KG1 (cell line): Measurements from ENCODE around the gene KRT38.
"Not testable (repeated sequence)": the region's sequence is repeated elsewhere in the genome, so short reads cannot be mapped to it uniquely, and the experiment has no call there.

Experiments
- DNase-seq: peaks from one replicate; lab custom pipeline; 2025; lab: John Stamatoyannopoulos, UW

KRT38 gene

GRCh38 chr17:41462705-41463104 lies 21.9 kb upstream of the KRT38 start:
- DNase-seq = no peak

- DNase-seq = no peak
Observed at GRCh38 chr17:41457676-41458075, 16.9 kb upstream of the KRT38 start.

GRCh38 chr17:41456204-41456603 lies 15.4 kb upstream of the KRT38 start:
- DNase-seq = no peak

GRCh38 chr17:41455236-41455635 lies 14.5 kb upstream of the KRT38 start:
- DNase-seq = no peak

DNA sequence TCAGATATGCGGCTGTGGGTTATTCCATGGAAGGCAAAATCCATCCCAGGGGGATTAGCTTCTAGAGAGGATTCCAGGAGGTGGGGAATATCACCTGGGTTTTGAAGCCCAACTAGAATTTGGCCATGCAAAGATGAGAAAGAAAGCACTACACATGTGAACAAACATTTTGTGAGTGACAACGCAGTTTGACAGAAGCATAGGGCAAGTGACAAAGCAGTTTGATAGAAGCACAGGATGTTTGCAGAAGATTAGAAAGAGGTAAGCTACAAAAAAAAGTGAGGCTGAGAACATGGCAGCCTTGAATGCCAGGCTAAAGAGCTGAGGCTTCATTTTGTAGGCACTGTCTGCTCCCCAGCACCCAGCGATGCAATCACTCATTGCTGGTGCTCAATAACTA lies 12.3 kb upstream of the KRT38 start:
- no peak for DNase-seq

GRCh38 chr17:41452281-41452680 lies 11.5 kb upstream of the KRT38 start:
- DNase-seq = no peak

GRCh38 chr17:41451154-41451728 lies 10.5 kb upstream of the KRT38 start:
- no peak for DNase-seq

DNA sequence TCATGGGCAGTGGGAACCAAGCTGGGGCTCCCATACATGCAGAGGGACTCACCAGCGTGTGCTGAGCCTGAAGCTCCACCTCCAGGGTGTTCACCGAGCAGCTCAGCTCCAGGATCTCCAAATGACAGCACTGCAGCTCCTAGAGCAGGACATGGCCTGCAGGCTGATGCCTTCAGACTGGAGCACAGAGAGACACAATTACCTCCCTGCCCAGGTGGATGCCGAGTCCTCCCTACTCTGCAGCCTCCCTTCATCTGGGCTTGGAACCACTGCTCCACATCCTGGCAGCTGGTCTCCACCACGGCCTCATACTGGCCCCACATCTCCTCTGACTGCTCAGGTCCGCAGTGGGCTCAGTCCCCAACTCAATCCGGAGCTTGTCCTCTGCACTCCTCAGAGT lies 8.2 kb upstream of the KRT38 start:
- no peak for DNase-seq

DNA sequence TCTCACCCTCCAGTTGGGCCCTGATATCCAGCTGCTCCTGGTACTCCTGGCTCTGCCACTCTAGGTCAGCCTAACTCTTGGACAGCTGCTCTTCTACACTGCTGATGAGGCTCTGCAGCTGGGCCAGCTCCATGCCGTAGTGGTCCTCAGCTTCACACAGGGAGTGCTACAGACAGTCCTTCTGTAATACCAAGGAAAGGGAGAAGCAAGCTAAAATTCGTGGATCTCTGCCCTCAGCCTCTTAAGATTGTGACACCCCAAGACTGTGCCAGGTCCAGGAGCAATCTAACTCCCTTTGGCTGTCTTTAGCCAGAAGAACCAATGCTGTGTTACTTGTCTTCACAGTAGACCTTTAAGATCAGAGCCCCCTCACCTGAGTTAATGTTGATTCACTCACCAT lies 7.7 kb upstream of the KRT38 start:
- DNase-seq = no peak

DNA sequence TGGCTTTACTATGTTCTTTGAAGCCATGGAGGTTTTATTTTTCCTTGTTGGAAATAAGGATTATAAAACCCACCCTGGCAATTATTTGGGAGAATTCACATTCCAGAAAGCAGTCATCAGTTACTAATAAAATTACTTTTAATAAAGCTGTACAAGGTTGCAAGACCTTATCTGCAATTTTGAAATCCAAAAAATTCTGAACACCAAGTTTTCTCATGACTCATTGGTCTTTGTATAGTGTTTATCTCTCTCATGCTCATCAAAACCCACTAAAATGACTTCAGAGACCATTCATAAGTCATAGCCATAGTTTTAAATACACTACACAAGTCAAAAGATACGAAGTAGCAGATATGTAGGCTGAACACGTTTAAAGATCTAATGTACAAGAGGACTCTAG lies 6.0 kb upstream of the KRT38 start:
- DNase-seq = no peak

GRCh38 chr17:41444640-41445039 lies 3.9 kb upstream of the KRT38 start:
- no peak for DNase-seq

- DNase-seq = no peak
Observed at GRCh38 chr17:41444186-41444585, 3.4 kb upstream of the KRT38 start.

DNA sequence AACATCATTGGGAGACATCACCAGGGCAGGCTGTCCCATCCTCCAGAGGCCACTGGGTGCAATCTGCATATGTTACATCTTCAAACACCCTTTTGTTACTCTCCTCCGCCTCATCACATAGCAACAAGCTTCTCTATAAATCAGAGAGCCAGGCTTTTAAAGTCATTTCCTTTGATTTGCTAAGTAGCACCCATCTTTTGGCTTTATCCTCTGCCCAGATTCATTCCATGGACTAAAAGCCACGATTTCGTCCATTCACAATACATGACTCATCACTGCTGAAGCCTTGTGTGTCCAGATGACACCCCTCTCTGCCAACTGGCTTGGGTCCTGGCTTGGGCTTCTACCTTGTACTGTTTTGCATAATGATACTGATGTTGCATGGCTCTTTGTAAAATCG lies 2.0 kb upstream of the KRT38 start:
- DNase-seq = no peak

- DNase-seq = no peak
Observed at GRCh38 chr17:41439375-41439774, 1.4 kb downstream of the KRT38 start.

DNA sequence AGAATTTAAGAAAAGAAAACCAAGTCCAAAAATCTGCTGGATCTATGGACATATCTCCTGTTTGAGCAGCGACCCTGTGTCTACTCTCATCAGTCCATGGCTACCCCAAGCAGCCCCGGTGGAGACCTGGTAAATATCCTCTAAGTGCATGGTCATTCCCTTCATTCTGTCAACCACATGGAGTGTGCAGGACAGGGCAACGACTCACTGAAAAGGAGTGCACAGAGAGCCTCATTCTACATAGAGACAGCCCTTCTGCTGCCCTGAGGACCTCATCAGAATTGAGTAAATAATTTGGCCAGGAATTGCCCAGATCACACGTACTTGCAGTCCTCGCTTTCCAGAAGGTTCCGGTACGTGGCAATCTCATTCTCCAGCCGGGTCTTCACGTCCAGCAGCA lies 3.0 kb downstream of the KRT38 start:
- no peak for DNase-seq

DNA sequence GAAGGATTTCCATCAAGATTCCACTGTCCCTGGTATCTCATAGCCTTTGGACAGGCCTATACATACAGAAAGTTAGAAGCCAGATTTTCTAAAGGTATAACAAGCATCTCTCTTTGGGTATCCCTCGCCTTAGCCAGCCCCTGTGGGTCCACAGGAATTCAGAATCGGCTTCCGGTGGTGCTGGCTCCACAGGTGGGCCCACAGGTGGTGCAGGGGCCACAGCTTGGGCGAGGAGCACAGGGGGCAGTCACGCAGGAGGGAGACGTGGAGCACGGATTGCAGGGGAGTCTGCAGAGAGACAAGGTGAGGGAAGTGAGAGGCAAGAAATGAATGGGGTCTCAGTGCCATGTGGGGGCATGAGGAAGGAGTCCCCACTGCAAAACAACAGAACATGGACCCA lies 3.5 kb downstream of the KRT38 start:
- no peak for DNase-seq

DNA sequence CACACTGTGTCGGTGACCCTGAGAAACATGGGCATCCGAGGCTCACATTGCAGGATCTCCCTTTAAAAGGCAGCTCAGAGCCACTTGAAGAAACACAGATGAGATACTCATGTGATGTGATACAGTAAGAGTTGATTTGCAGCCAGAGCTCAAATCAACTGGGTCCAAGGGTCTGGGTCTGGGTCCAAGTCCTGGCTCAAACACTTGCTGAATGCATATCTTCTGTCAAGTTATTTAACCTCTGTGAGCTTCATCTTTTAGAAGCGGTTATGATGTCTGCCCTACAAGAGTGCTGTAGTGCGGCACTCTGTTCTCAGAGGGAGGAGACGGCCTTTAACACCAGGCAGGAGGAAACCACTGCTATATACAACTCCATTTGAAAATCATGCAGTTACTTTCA lies 6.4 kb downstream of the KRT38 start:
- no peak for DNase-seq

DNA sequence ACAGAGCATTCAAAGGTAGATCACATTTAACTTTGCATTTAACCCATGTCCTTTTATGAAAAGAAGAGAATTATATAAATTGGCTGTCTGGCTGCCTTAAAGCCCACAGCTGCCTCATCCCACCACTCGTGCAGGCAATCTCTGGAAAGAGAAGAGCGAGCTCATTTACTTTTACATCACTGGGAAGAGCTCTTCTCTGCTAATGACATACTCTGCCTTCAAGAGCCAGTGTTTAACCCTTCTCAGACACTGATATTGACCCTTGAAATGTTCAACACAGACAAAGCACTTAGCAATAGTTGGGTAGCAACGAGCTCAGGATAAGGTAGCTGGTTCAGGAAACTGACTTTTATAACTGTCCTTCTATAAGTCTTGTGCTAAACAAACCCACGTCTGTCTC lies 6.8 kb downstream of the KRT38 start:
- no peak for DNase-seq

DNA sequence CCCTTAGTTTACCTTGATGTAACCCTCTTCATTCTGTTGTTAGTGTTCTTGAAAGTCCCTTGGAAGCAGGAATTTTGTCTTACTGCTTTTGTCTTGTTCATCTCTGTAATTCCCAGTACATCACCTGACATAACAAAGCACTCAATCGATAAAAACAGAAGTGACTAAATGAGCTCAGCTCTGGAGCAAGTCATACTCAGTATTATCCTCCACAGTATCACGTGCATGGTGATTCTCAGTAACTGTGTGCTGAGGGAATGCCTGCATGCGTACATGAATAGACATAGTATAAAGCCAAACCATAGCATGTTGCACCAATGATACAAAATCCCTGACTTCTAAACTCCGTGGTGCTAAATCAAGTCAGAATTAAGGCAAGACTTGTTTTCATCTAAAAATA lies 7.2 kb downstream of the KRT38 start:
- DNase-seq = no peak

DNA sequence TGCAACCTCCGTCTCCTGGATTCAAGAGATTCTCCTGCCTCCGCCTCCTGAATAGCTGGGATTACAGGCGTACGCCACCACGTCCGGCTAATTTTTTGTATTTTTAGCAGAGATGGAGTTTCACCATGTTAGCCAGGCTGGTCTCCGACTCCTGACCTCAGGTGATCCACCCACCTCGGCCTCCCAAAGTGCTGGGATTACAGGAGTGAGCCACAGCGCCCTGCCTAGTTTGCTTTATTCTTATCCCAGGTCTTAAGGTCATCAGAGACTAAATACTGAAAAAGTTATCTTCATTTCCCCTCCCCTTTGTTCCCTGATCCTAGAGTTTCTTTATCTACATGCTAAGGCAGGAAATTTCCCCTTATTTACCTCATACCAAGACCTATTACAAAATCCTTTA lies 10.4 kb downstream of the KRT38 start:
- DNase-seq = not testable (repeated sequence)

- DNase-seq = no peak
Observed at GRCh38 chr17:41429667-41430066, 11.1 kb downstream of the KRT38 start.

DNA sequence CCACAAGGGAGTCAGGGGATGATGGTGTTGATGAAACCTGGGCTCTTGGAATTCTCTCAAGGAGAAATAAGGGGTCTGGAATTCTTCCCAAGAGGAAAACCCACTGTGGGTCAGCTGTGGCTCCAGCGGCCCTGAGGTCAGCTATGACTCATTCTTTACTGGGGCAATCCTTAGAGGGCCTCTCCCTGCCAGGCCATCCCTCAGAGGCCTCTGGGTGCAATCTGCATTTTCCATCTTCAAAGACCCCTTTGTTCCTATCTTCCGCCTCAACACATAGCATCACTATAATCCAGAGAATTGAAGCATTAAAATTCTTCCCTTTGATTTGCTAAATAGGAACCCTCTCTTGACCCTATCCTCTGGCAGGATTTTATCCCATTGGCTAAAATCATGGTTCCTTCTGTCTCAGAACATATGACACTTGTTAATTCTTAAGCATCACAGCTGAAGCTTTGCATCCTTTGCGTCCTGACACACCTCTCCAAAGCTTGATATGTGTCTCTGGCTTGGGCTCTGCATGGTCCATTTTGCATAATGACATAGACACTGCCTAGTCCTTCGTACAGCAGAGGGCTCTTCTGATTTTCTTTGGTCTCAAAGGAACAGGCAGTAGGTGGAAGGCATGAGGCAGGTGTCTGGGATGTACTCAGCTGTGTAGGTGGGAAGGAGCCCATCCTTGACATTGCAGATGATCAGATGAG lies 12.0 kb downstream of the KRT38 start:
- no peak for DNase-seq

DNA sequence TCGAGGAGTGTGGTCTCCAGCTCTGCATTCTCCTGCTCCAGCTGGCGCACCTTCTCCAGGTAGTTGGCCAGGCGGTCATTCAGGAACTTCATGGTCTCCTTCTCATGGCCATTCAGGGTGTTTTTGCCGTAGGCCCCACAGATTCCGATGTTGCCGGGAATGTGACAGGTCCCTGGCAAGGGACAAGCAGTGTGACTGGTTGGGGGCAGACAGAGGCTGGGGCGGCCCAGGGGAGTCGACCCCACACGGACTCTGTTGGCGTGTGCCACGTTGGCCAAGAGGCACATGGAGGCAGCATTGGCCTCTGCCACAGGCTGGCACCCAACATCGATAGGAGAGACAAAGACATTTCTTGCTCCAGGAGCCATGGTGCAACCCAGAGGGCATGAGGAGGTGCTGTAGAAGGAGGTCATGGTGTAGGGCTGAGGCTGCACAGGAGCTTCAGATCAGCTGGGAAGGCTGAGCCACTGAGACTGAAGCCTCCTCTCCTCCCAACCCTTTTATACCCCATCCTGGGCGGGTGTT lies 16.6 kb downstream of the KRT38 start, which contains the start of gene KRT37:
Gene KRT37, minus strand, starts transcription at position 475 of the 525 bp plus-strand sequence. Its CDS starts 62 bp downstream, at position 413.
- no peak for DNase-seq

- not testable (repeated sequence) for DNase-seq
Observed at GRCh38 chr17:41422586-41422985, 18.2 kb downstream of the KRT38 start.
